GM12878 (cell line): ENCODE results near the gene EHMT2. TPM values are rescaled to one million over a fixed set of nuclear protein-coding genes. Genes with fewer than 3 reads are reported as not detected.

Experiments
- ATAC-seq: fragments of 200-7000 bp; cut with Tn5 transposase; 3 replicates; pipeline ENCODE4 v1.9.1; 2020; ENCODE audit warnings: mild to moderate bottlenecking, moderate library complexity
- BruUV-seq: library from RNA; stranded (reverse); fragments of 400-500 nt; replicated peaks from 2 replicates; lab custom pipeline; 2021; lab: Mats Ljungman, UMichigan
- CTCF ChIA-PET: fragments of 300-600 bp; sonication (Branson Sonifier 250); formaldehyde crosslinking; extraction: SDS; loops from one replicate; lab custom pipeline; 2021; ENCODE audit warnings: inconsistent platforms; lab: Yijun Ruan, JAX
- POLR2A ChIA-PET: fragments of 350-600 bp; formaldehyde crosslinking; extraction: SDS; loops from one replicate; lab custom pipeline; 2021; ENCODE audit warnings: inconsistent platforms; lab: Charles Lee
- RAD21 ChIA-PET: fragments of 300-600 bp; sonication (Branson Sonifier 250); formaldehyde crosslinking; loops from one replicate; lab custom pipeline; 2023; ENCODE audit warnings: antibody characterized with exemption; ENCODE audit not compliant: unreplicated experiment; lab: Charles Lee
- SMC1A ChIA-PET: fragments of 300-600 bp; sonication (Branson Sonifier 250); formaldehyde crosslinking; loops from one replicate; lab custom pipeline; 2023; ENCODE audit not compliant: unreplicated experiment, uncharacterized antibody; lab: Charles Lee
- DNase-seq: peaks from one replicate; pipeline ENCODE4 v3.0.0-alpha.2; 2011; ENCODE audit warnings: low read depth, low spot score
- FAIRE-seq: peaks from 3 replicates; lab custom pipeline; 2011; peaks lifted over from hg19 to GRCh38; lab: Jason Lieb, UNC
- H2AFZ ChIP-seq: 2 replicates; pipeline ENCODE4 v1.6.0; 2011; ENCODE audit warnings: low read depth, low read length, control low read depth; ENCODE audit not compliant: control insufficient read depth
- H3K27ac ChIP-seq: 2 replicates; pipeline ENCODE4 v1.5.1; 2011; ENCODE audit warnings: control low read depth; ENCODE audit not compliant: control insufficient read depth, insufficient read depth
- H3K27me3 ChIP-seq, 2 experiments: replicated peaks in 1 of 2; 2 replicates each; pipeline versions ENCODE4 v1.6.0 to v1.6.1; 2011; ENCODE audit warnings: low read length in 1 of 2; ENCODE audit not compliant: control insufficient read depth in 2 of 2, insufficient read depth in 2 of 2
- H3K36me3 ChIP-seq, 2 experiments: 2 replicates each; pipeline ENCODE4 v1.5.1; 2011; ENCODE audit warnings: low read length in 1 of 2; ENCODE audit not compliant: control insufficient read depth in 2 of 2, insufficient read depth in 2 of 2
- H3K4me1 ChIP-seq: 2 replicates; pipeline ENCODE4 v1.6.1; 2011; ENCODE audit warnings: mild to moderate bottlenecking, low read length, moderate library complexity, mixed read lengths; ENCODE audit not compliant: control insufficient read depth, insufficient read depth
- H3K4me2 ChIP-seq: 2 replicates; pipeline ENCODE4 v1.6.0; 2011; ENCODE audit warnings: control low read depth; ENCODE audit not compliant: control insufficient read depth, insufficient read depth
- H3K4me3 ChIP-seq: fragments of 200-600 bp; sonication (generic); 2 replicates; pipeline ENCODE4 v1.5.1; 2016
- H3K79me2 ChIP-seq: 2 replicates; pipeline ENCODE4 v1.6.0; 2011; ENCODE audit warnings: low read length; ENCODE audit not compliant: control insufficient read depth, insufficient read depth
- H3K9ac ChIP-seq: 2 replicates; pipeline ENCODE4 v1.8.0; 2011; ENCODE audit warnings: low read length, control low read depth, mixed read lengths; ENCODE audit not compliant: control insufficient read depth, insufficient read depth
- H3K9me3 ChIP-seq: replicated peaks from 3 replicates; pipeline ENCODE4 v1.5.1; 2011; ENCODE audit warnings: mild to moderate bottlenecking, low read length; ENCODE audit not compliant: control insufficient read depth, insufficient read depth
- H4K20me1 ChIP-seq: 2 replicates; pipeline ENCODE4 v1.6.0; 2011; ENCODE audit not compliant: control insufficient read depth, insufficient read depth
- ASH2L ChIP-seq: fragments of 300-600, 200-600 bp; sonication (generic); IDR thresholded peaks from 2 replicates; pipeline ENCODE4 v1.6.1; 2017; ENCODE audit warnings: low read depth, mild to moderate bottlenecking, borderline replicate concordance
- BHLHE40 ChIP-seq, 2 experiments: fragments of 450-650 bp in 1 of 2; IDR thresholded peaks; 2 replicates each; pipeline ENCODE4 v1.6.1; 2011 to 2017; ENCODE audit warnings: low read depth in 2 of 2, borderline replicate concordance in 1 of 2, improper control_type of control experiment in 1 of 2, low read length in 1 of 2, mild to moderate bottlenecking in 1 of 2
- CREB1 ChIP-seq: IDR thresholded peaks from 2 replicates; pipeline ENCODE4 v1.6.1; 2012; ENCODE audit warnings: low read depth, mild to moderate bottlenecking, inconsistent platforms
- IKZF1 ChIP-seq: fragments of 450-650 bp; conservative IDR thresholded peaks from 2 replicates; pipeline ENCODE4 v1.6.1; 2017; ENCODE audit warnings: antibody characterized with exemption, mild to moderate bottlenecking
- LARP7 ChIP-seq: fragments of 450-650 bp; IDR thresholded peaks from 2 replicates; pipeline ENCODE4 v1.6.1; 2017; ENCODE audit warnings: mild to moderate bottlenecking
- MEF2B ChIP-seq: fragments of 450-650 bp; IDR thresholded peaks from 2 replicates; pipeline ENCODE4 v1.6.1; 2018; ENCODE audit warnings: mild to moderate bottlenecking, moderate library complexity; ENCODE audit not compliant: partially characterized antibody, poor library complexity, severe bottlenecking
- RAD51 ChIP-seq: fragments of 450-650 bp; IDR thresholded peaks from 2 replicates; pipeline ENCODE4 v1.6.1; 2016; ENCODE audit warnings: moderate library complexity, mild to moderate bottlenecking, inconsistent platforms
- RUNX3 ChIP-seq: IDR thresholded peaks from 2 replicates; pipeline ENCODE4 v1.6.1; 2012; ENCODE audit warnings: low read length, inconsistent platforms
- SIX5 ChIP-seq: IDR thresholded peaks from 2 replicates; pipeline ENCODE4 v1.6.1; 2011; ENCODE audit warnings: mild to moderate bottlenecking, low read depth, low read length, moderate library complexity; ENCODE audit not compliant: severe bottlenecking
- SREBF1 ChIP-seq: IDR thresholded peaks from 2 replicates; pipeline ENCODE4 v1.6.1; 2012; ENCODE audit warnings: mild to moderate bottlenecking, low read length
- ZNF384 ChIP-seq: IDR thresholded peaks from 2 replicates; pipeline ENCODE4 v1.6.1; 2012; ENCODE audit warnings: low read depth, mild to moderate bottlenecking, low read length, improper control_type of control experiment, borderline replicate concordance
- WGBS: methylation state at CpG from one replicate; pipeline ENCODE4 v1.1.6; 2016; ENCODE audit warnings: low lambda C conversion rate; ENCODE audit not compliant: insufficient replicate concordance, insufficient coverage; ENCODE audit errors: missing lambda C conversion rate; 5-methylcytosine and 5-hydroxymethylcytosine counted together
- in situ Hi-C: fragments of 300-500 bp; cut with MboI; formaldehyde crosslinking; loops from 9 replicates; pipeline ENCODE4 v1.14.3; 2018; ENCODE audit warnings: mixed read lengths
- intact Hi-C: fragments of 100-400 bp; cut with micrococcal nuclease; formaldehyde crosslinking; loops from one replicate; pipeline ENCODE4 v1.14.2; 2022; ENCODE audit not compliant: unreplicated experiment
- polyA plus RNA-seq, 11 experiments: library from polyadenylated mRNA; depleted of rRNA in 4 of 11; unstranded in 6 of 11; stranded (reverse) in 5 of 11; fragments of >200 nt; fragmentation: Nextera tagmentation in 4 of 11; fragmentation: Illumina TruSeq in 1 of 11; extraction: Ambion mirVana in 4 of 11; extraction: Trizol in 1 of 11; gene quantifications; 1 replicate in 1 of 11; 2 replicates in 10 of 11; pipeline versions ENCODE4 v1.2.1 to v1.2.3, GENCODE V29; 2011 to 2016; ENCODE audit warnings: inconsistent platforms in 2 of 11, missing spikeins in 2 of 11, low read depth in 1 of 11
- total RNA-seq, 4 experiments: library from RNA; depleted of rRNA in 3 of 4; stranded (reverse); fragments of >200 nt in 3 of 4; fragmentation: Illumina TruSeq in 1 of 4; extraction: Trizol in 1 of 4; gene quantifications; 2 replicates each; pipeline versions ENCODE4 v1.2.1 to v1.2.3, GENCODE V29; 2013 to 2021
- TF ChIP-seq, protein P1 (sequence below): fragments of 450-650 bp; IDR thresholded peaks from 2 replicates; pipeline ENCODE4 v1.6.1; 2017; ENCODE audit warnings: low read depth, mild to moderate bottlenecking, moderate library complexity
- TF ChIP-seq, protein P2 (sequence below): fragments of 450-650 bp; IDR thresholded peaks from 2 replicates; pipeline ENCODE4 v1.6.1; 2016; ENCODE audit warnings: mild to moderate bottlenecking

EHMT2 gene
- total and polyA plus RNA-seq, 10 of the 15 experiments (the other 5 are each of a cell fraction or from before 2014, with no cell fraction given) = 1.7 to 53.2 (median 36.3) TPM

DNA sequence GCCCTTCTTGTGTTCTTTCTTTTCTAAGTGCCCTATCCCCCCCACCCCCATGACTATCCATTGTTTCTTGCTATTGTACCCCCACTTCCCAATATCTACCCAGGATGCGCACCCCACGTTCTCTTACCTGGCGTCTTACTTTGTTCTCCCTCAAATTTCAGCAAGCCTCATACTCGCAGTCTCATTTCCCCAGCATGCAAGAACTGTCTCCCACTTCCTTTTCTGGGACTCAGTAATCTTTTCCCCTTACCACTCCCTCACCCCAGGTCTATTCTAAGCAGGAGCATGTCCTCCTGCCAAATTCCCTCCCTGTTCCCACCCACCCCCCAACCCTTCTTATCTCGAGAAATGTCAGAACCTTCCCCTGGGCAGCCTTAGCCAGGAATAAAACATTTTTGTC is 1.7 kb upstream of the EHMT2 start:
- POLR2A ChIA-PET = interaction anchor here (0.7 to 1.9 kb wide), 2 partner anchors 35 to 296 kb away, joined by 4 read pairs; no protein-coding TSS in a partner anchor
- RAD21 ChIA-PET = interaction anchor here (1.5 kb wide), 1 partner anchor 36 kb away, joined by 7 read pairs; the partner anchor contains the start of gene NEU1
- Histone ChIP-seq H3K4me2 (no peak overlapping the region), H3K79me2 (peaks cover 12% of the 10 kb centered on the region), H3K36me3 (peaks cover 0 to 5% of the 10 kb centered on the region in 2 experiments; a peak in 3 of 4 replicates), H3K27me3 (no peaks in the 10 kb centered on the region), H4K20me1 (no peaks in the 10 kb centered on the region), H3K27ac (no peak overlapping the region), H3K9ac (no peak overlapping the region), H2AFZ (no peak overlapping the region), H3K9me3 (no peaks in the 10 kb centered on the region), H3K4me1 (peaks cover 18% of the 10 kb centered on the region), H3K4me3 (no peak overlapping the region)
- FAIRE-seq (no peak), ATAC-seq (no peak), DNase-seq (no peak)
- WGBS = 71% methylated on average over 5 of the region's 5 CpGs
- CTCF ChIA-PET = no interaction called here
- TF ChIP-seq MEF2B = no peak
- BruUV-seq = no TSS peak
- intact Hi-C loops = no loop called here
- in situ Hi-C loops = no loop called here
- SMC1A ChIA-PET = interaction anchor here (1.0 kb wide), 1 partner anchor 130 kb away, joined by 3 read pairs; no protein-coding TSS in a partner anchor

DNA sequence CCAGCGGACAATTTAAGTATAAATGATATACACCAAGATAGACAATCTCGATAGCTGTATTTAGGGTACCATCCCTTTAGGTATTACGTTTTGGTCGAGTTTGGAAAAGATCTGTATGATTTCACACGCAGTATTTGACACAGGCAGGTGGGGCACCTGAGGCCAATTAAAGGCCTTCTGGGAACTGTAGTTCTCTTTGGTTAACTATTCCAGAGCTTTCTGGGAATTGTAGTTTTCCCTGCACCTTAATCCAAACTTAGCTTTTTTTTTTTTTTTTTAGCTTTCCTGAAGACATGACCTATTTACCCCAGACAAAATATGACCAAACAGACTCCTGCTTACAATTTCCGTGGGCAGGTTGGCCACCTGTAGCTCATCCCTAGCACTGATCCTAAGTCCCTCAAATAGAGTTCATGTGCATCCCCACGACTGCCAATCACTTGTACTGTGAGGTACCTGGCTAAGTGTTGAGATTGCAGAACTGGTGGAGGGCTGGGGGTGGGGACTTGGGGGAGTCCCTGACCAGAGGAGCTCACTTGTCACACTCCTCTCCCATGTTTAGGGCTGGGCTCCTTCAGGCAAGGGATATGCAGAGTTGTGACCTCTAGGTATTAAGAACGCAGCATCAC is 999 bp upstream of the EHMT2 start:
- FAIRE-seq (peak; percentile 88), ATAC-seq (peak; percentile 53), DNase-seq (no peak)
- RAD21 ChIA-PET = interaction anchor here (0.7 to 1.5 kb wide), 4 partner anchors 18 to 66 kb away, joined by 3 to 7 read pairs (median 3); partner anchors contain the start of gene NEU1
- POLR2A ChIA-PET = interaction anchor here (0.6 to 1.9 kb wide), 13 partner anchors 9 to 948 kb away, joined by 3 to 6 read pairs (median 4); partner anchors contain the start of genes ABHD16A, ATF6B, FKBPL and NEU1
- H2AFZ ChIP-seq = peak overlapping the region; percentile 77
- peaks cover 0 to 5% of the 10 kb centered on the region in 2 experiments; a peak in 3 of 4 replicates for H3K36me3 ChIP-seq
- in situ Hi-C loops = no loop called here
- peak overlapping the region; percentile 70 for H3K27ac ChIP-seq
- H3K4me2 ChIP-seq = peak overlapping the region; percentile 77
- H3K4me1 ChIP-seq = peaks cover 18% of the 10 kb centered on the region
- SMC1A ChIA-PET = interaction anchor here (0.6 to 1.3 kb wide), 8 partner anchors 10 to 668 kb away, joined by 3 to 4 read pairs (median 3); partner anchors contain the start of genes NELFE, NEU1 and SKIC2
- CTCF ChIA-PET = interaction anchor here (0.7 to 1.5 kb wide), 7 partner anchors 15 to 247 kb away, joined by 3 to 9 read pairs (median 3); no protein-coding TSS in a partner anchor
- peak overlapping the region; percentile 76 for H3K9ac ChIP-seq
- intact Hi-C loops = no loop called here
- H3K79me2 ChIP-seq = peaks cover 12% of the 10 kb centered on the region
- 14% methylated on average over 8 of the region's 8 CpGs for WGBS
- H3K9me3 ChIP-seq = no peaks in the 10 kb centered on the region
- no TSS peak for BruUV-seq
- H3K4me3 ChIP-seq = peak overlapping the region; percentile 91
- no peaks in the 10 kb centered on the region for H3K27me3 ChIP-seq
- no peaks in the 10 kb centered on the region for H4K20me1 ChIP-seq
- no peak for TF ChIP-seq LARP7
- peak; percentile 37; the same call in 1 of the 2 replicates for TF ChIP-seq SREBF1
- TF ChIP-seq BHLHE40 (IDR thresholded peaks at IDR 0.05; ENCODE audit: borderline replicate concordance in 1 of 2, low read depth in 2 of 2, low read length in 1 of 2) = peak in 1 of 2 experiments; percentile 23; a peak in 1 of 4 replicates
- TF ChIP-seq, protein P1, sequence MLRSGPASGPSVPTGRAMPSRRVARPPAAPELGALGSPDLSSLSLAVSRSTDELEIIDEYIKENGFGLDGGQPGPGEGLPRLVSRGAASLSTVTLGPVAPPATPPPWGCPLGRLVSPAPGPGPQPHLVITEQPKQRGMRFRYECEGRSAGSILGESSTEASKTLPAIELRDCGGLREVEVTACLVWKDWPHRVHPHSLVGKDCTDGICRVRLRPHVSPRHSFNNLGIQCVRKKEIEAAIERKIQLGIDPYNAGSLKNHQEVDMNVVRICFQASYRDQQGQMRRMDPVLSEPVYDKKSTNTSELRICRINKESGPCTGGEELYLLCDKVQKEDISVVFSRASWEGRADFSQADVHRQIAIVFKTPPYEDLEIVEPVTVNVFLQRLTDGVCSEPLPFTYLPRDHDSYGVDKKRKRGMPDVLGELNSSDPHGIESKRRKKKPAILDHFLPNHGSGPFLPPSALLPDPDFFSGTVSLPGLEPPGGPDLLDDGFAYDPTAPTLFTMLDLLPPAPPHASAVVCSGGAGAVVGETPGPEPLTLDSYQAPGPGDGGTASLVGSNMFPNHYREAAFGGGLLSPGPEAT = peak; percentile 44
- peak; percentile 58 for TF ChIP-seq CREB1
- TF ChIP-seq ZNF384 = peak; percentile 65
- peak; percentile 32; the same call in 1 of the 2 replicates for TF ChIP-seq RUNX3
- TF ChIP-seq IKZF1 = peak; percentile 65; the same call in 1 of the 2 replicates
- no peak for TF ChIP-seq ASH2L
- TF ChIP-seq RAD51 = peak; percentile 57; the same call in 1 of the 2 replicates
- peak; percentile 96 for TF ChIP-seq SIX5
- TF ChIP-seq MEF2B = no peak
- TF ChIP-seq, protein P2, sequence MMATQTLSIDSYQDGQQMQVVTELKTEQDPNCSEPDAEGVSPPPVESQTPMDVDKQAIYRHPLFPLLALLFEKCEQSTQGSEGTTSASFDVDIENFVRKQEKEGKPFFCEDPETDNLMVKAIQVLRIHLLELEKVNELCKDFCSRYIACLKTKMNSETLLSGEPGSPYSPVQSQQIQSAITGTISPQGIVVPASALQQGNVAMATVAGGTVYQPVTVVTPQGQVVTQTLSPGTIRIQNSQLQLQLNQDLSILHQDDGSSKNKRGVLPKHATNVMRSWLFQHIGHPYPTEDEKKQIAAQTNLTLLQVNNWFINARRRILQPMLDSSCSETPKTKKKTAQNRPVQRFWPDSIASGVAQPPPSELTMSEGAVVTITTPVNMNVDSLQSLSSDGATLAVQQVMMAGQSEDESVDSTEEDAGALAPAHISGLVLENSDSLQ = peak; percentile 65
